Measurements from ENCODE around the gene AMZ1. TPM values are rescaled to one million over a fixed set of nuclear protein-coding genes. Genes with fewer than 3 reads are reported as not detected.
"Not testable (repeated sequence)": the region's sequence is repeated elsewhere in the genome, so short reads cannot be mapped to it uniquely, and the experiment has no call there.

AMZ1 gene
- polyA plus RNA-seq, 2 donors = 0.10 to 0.11 TPM

- no peaks in the 10 kb centered on the region for H3K27me3 ChIP-seq (ENCODE audit: control insufficient read depth in 1 of 2, insufficient read depth in 2 of 2, low read length in 2 of 2)
- WGBS, 2 donors = 92 to 93% methylated on average over 30 to 31 of the region's 31 CpGs
- H3K9me3 ChIP-seq (ENCODE audit: control insufficient read depth in 2 of 2, insufficient read depth in 1 of 2, low read depth in 1 of 2, low read length in 1 of 2) = no peaks in the 10 kb centered on the region
- no peak overlapping the region for H3K4me3 ChIP-seq (ENCODE audit: low read depth in 1 of 2, low read length in 2 of 2)
- H3K36me3 ChIP-seq (ENCODE audit: control insufficient read depth in 2 of 2, insufficient read depth in 2 of 2, low read length in 1 of 2) = peaks cover 4 to 5% of the 10 kb centered on the region in 2 donors
- no peak overlapping the region for H3K27ac ChIP-seq (ENCODE audit: low read depth in 2 of 2, low read length in 1 of 2)
- H3K4me1 ChIP-seq (ENCODE audit: control insufficient read depth in 2 of 2, insufficient read depth in 2 of 2, low read length in 1 of 2) = peaks cover 0 to 3% of the 10 kb centered on the region in 2 donors
Observed at GRCh38 chr7:2724453-2725177, 36.6 kb downstream of the AMZ1 start.

GRCh38 chr7:2725178-2726105 is 37.4 kb downstream of the AMZ1 start:
- H3K36me3 ChIP-seq (ENCODE audit: control insufficient read depth in 2 of 2, insufficient read depth in 2 of 2, low read length in 1 of 2) = peaks cover 4 to 5% of the 10 kb centered on the region in 2 donors
- H3K27me3 ChIP-seq (ENCODE audit: control insufficient read depth in 1 of 2, insufficient read depth in 2 of 2, low read length in 2 of 2) = no peaks in the 10 kb centered on the region
- WGBS, 2 donors = 97% methylated on average over 34 of the region's 34 CpGs

GRCh38 chr7:2726316-2727018 is 38.5 kb downstream of the AMZ1 start:
- Histone ChIP-seq H3K27ac (ENCODE audit: low read depth in 2 of 2, low read length in 1 of 2) (no peak overlapping the region), H3K4me3 (ENCODE audit: low read depth in 1 of 2, low read length in 2 of 2) (no peak overlapping the region), H3K4me1 (ENCODE audit: control insufficient read depth in 2 of 2, insufficient read depth in 2 of 2, low read length in 1 of 2) (peaks cover 0 to 3% of the 10 kb centered on the region in 2 donors), H3K36me3 (ENCODE audit: control insufficient read depth in 2 of 2, insufficient read depth in 2 of 2, low read length in 1 of 2) (peaks cover 0 to 12% of the 10 kb centered on the region in 2 donors), H3K9me3 (ENCODE audit: control insufficient read depth in 2 of 2, insufficient read depth in 1 of 2, low read depth in 1 of 2, low read length in 1 of 2) (no peaks in the 10 kb centered on the region), H3K27me3 (ENCODE audit: control insufficient read depth in 1 of 2, insufficient read depth in 2 of 2, low read length in 2 of 2) (no peaks in the 10 kb centered on the region)
- WGBS, 2 donors = 85 to 90% methylated on average over 18 of the region's 18 CpGs

More at GRCh38 chr7:2725178-2726105, 37.4 kb downstream of the AMZ1 start:
- Histone ChIP-seq H3K4me1 (ENCODE audit: control insufficient read depth in 2 of 2, insufficient read depth in 2 of 2, low read length in 1 of 2) (peaks cover 0 to 3% of the 10 kb centered on the region in 2 donors), H3K4me3 (ENCODE audit: low read depth in 1 of 2, low read length in 2 of 2) (no peak overlapping the region), H3K27ac (ENCODE audit: low read depth in 2 of 2, low read length in 1 of 2) (no peak overlapping the region), H3K9me3 (ENCODE audit: control insufficient read depth in 2 of 2, insufficient read depth in 1 of 2, low read depth in 1 of 2, low read length in 1 of 2) (no peaks in the 10 kb centered on the region)

GRCh38 chr7:2727206-2727605 is 39.2 kb downstream of the AMZ1 start:
- not testable (repeated sequence) for H3K4me1 ChIP-seq (ENCODE audit: control insufficient read depth in 2 of 2, insufficient read depth in 2 of 2, low read length in 1 of 2); H3K27ac ChIP-seq (ENCODE audit: low read depth in 2 of 2, low read length in 1 of 2); H3K9me3 ChIP-seq (ENCODE audit: control insufficient read depth in 2 of 2, insufficient read depth in 1 of 2, low read depth in 1 of 2, low read length in 1 of 2); H3K27me3 ChIP-seq (ENCODE audit: control insufficient read depth in 1 of 2, insufficient read depth in 2 of 2, low read length in 2 of 2); H3K4me3 ChIP-seq (ENCODE audit: low read depth in 1 of 2, low read length in 2 of 2)
- WGBS, 2 donors = 86 to 88% methylated on average over 13 of the region's 13 CpGs
- H3K36me3 ChIP-seq (ENCODE audit: control insufficient read depth in 2 of 2, insufficient read depth in 2 of 2, low read length in 1 of 2) = peaks cover 0 to 12% of the 10 kb centered on the region in 2 donors

- H3K27ac ChIP-seq (ENCODE audit: low read depth in 2 of 2, low read length in 1 of 2) = peak overlapping the region in 1 of 2 donors; percentile 45
- no peak overlapping the region for H3K4me3 ChIP-seq (ENCODE audit: low read depth in 1 of 2, low read length in 2 of 2)
- H3K9me3 ChIP-seq (ENCODE audit: control insufficient read depth in 2 of 2, insufficient read depth in 1 of 2, low read depth in 1 of 2, low read length in 1 of 2) = no peaks in the 10 kb centered on the region
- peaks cover 0 to 3% of the 10 kb centered on the region in 2 donors for H3K4me1 ChIP-seq (ENCODE audit: control insufficient read depth in 2 of 2, insufficient read depth in 2 of 2, low read length in 1 of 2)
- WGBS, 2 donors = 73 to 75% methylated on average over 15 of the region's 15 CpGs
- no peaks in the 10 kb centered on the region for H3K27me3 ChIP-seq (ENCODE audit: control insufficient read depth in 1 of 2, insufficient read depth in 2 of 2, low read length in 2 of 2)
- H3K36me3 ChIP-seq (ENCODE audit: control insufficient read depth in 2 of 2, insufficient read depth in 2 of 2, low read length in 1 of 2) = peaks cover 0 to 9% of the 10 kb centered on the region in 2 donors
Observed at GRCh38 chr7:2728316-2729030, 40.5 kb downstream of the AMZ1 start.

- Histone ChIP-seq H3K4me1 (ENCODE audit: control insufficient read depth in 2 of 2, insufficient read depth in 2 of 2, low read length in 1 of 2) (peaks cover 0 to 4% of the 10 kb centered on the region in 2 donors), H3K36me3 (ENCODE audit: control insufficient read depth in 2 of 2, insufficient read depth in 2 of 2, low read length in 1 of 2) (peaks cover 0 to 7% of the 10 kb centered on the region in 2 donors), H3K4me3 (ENCODE audit: low read depth in 1 of 2, low read length in 2 of 2) (no peak overlapping the region), H3K9me3 (ENCODE audit: control insufficient read depth in 2 of 2, insufficient read depth in 1 of 2, low read depth in 1 of 2, low read length in 1 of 2) (peaks cover 0 to 6% of the 10 kb centered on the region in 2 donors), H3K27me3 (ENCODE audit: control insufficient read depth in 1 of 2, insufficient read depth in 2 of 2, low read length in 2 of 2) (no peaks in the 10 kb centered on the region), H3K27ac (ENCODE audit: low read depth in 2 of 2, low read length in 1 of 2) (peak overlapping the region; percentile 28 to 45)
- 78 to 86% methylated on average over 37 of the region's 37 CpGs for WGBS, 2 donors
Observed at GRCh38 chr7:2729031-2729892, 41.3 kb downstream of the AMZ1 start.

- peaks cover 0 to 4% of the 10 kb centered on the region in 2 donors for H3K4me1 ChIP-seq (ENCODE audit: control insufficient read depth in 2 of 2, insufficient read depth in 2 of 2, low read length in 1 of 2)
- H3K27ac ChIP-seq (ENCODE audit: low read depth in 2 of 2, low read length in 1 of 2) = peak overlapping the region; percentile 50 to 56
- peaks cover 0 to 6% of the 10 kb centered on the region in 2 donors for H3K9me3 ChIP-seq (ENCODE audit: control insufficient read depth in 2 of 2, insufficient read depth in 1 of 2, low read depth in 1 of 2, low read length in 1 of 2)
- H3K36me3 ChIP-seq (ENCODE audit: control insufficient read depth in 2 of 2, insufficient read depth in 2 of 2, low read length in 1 of 2) = peaks cover 0 to 7% of the 10 kb centered on the region in 2 donors
- no peaks in the 10 kb centered on the region for H3K27me3 ChIP-seq (ENCODE audit: control insufficient read depth in 1 of 2, insufficient read depth in 2 of 2, low read length in 2 of 2)
- 76 to 78% methylated on average over 33 of the region's 33 CpGs for WGBS, 2 donors
- no peak overlapping the region for H3K4me3 ChIP-seq (ENCODE audit: low read depth in 1 of 2, low read length in 2 of 2)
Observed at GRCh38 chr7:2729893-2730716, 42.1 kb downstream of the AMZ1 start.

All from esophagus (tissue), 2 donors.